SK-N-SH treated with all-trans-retinoic acid at 6 μM for 48 hours (cell line): Measurements from ENCODE around the gene MUC22.

Source experiments
- ARNTL ChIP-seq: fragments of 450-650 bp; formaldehyde crosslinking; IDR thresholded peaks from 2 replicates; pipeline ENCODE4 v1.5.0; 2020; ENCODE audit warnings: low read depth, mild to moderate bottlenecking, moderate library complexity, borderline replicate concordance
- CSRNP3 ChIP-seq: fragments of 250-450 bp; sonication (Bioruptor Pico); IDR thresholded peaks from 2 replicates; pipeline ENCODE4 v1.5.1; 2021; ENCODE audit warnings: mild to moderate bottlenecking, moderate library complexity
- POU6F1 ChIP-seq: fragments of 250-450 bp; sonication (Bioruptor Pico); IDR thresholded peaks from 2 replicates; pipeline ENCODE4 v1.8.0; 2021; ENCODE audit warnings: low read depth, mild to moderate bottlenecking, moderate library complexity, borderline replicate concordance
- TOX ChIP-seq: fragments of 250-450 bp; sonication (Bioruptor Pico); IDR thresholded peaks from 2 replicates; pipeline ENCODE4 v1.8.0; 2021; ENCODE audit warnings: mild to moderate bottlenecking, moderate library complexity, borderline replicate concordance
- ZFP3 ChIP-seq: fragments of 250-450 bp; sonication (Bioruptor Pico); IDR thresholded peaks from 2 replicates; pipeline ENCODE4 v1.5.0; 2020; ENCODE audit warnings: mild to moderate bottlenecking, moderate library complexity
- ZFP30 ChIP-seq: fragments of 450-650 bp; formaldehyde crosslinking; IDR thresholded peaks from 2 replicates; pipeline ENCODE4 v1.5.0; 2022; ENCODE audit warnings: mild to moderate bottlenecking, moderate library complexity
- ZNF565 ChIP-seq: fragments of 450-650 bp; formaldehyde crosslinking; conservative IDR thresholded peaks from 2 replicates; pipeline ENCODE4 v1.5.0; 2020; ENCODE audit warnings: low read depth, mild to moderate bottlenecking, moderate library complexity

DNA sequence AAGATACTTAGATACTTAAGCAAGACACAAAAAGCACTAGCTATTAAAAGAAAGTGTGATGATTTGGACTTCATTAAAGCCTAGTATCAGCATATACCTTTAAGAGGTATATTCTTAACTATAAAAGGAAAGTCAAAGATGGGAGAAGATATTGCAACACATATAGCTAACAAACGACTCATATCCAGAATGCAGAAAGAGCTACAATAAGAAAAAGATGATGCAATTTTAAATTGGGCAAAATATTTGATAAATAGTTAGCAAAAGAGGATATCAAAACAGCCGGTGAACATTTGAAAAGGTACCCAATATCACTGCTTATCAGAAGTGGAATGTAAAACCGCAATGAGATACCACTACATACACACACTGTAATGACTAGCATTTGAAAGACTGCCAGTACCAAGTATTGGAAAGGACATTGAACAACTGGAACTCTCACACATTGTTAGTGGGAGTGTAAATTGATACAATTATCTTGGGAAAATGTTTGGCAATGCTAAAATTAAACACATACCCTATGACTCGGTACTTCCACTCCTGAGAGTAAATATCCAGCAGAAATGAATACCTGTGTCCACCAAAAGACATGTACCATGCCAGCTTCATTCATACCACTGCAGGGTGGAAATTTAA is 25.7 kb downstream of the MUC22 start:
- TF ChIP-seq CSRNP3 (CRISPR knock-in tag) (no peak), TOX (CRISPR knock-in tag) (no peak), POU6F1 (CRISPR knock-in tag) (no peak), ZNF565 (CRISPR knock-in tag) (no peak), ZFP30 (CRISPR knock-in tag) (no peak), ARNTL (CRISPR knock-in tag) (no peak), ZFP3 (CRISPR knock-in tag) (no peak)
